GM13976 (cell line): ENCODE measurements around the gene MS4A10.

Source experiments
- DNase-seq: peaks from one replicate; pipeline ENCODE4 v3.0.0; 2012; ENCODE audit warnings: low spot score
- in situ Hi-C: fragments of 300-500 bp; cut with MboI; formaldehyde crosslinking; loops from one replicate; pipeline ENCODE4 v1.12.0; 2022; ENCODE audit warnings: low sequenced_read_pairs, mixed read lengths, inconsistent platforms; ENCODE audit not compliant: unreplicated experiment
- TF ChIP-seq, protein P1 (sequence below): IDR thresholded peaks from 2 replicates; pipeline ENCODE4 v1.5.1; 2012; ENCODE audit warnings: borderline replicate concordance, mild to moderate bottlenecking; ENCODE audit not compliant: insufficient read depth; ENCODE audit errors: extremely low read depth, missing control alignments, control extremely low read depth

MS4A10 gene

GRCh38 chr11:60781286-60781980, 3.7 kb upstream of the MS4A10 start:
- in situ Hi-C loops = no loop called here
- no peak for DNase-seq
- TF ChIP-seq, protein P1, sequence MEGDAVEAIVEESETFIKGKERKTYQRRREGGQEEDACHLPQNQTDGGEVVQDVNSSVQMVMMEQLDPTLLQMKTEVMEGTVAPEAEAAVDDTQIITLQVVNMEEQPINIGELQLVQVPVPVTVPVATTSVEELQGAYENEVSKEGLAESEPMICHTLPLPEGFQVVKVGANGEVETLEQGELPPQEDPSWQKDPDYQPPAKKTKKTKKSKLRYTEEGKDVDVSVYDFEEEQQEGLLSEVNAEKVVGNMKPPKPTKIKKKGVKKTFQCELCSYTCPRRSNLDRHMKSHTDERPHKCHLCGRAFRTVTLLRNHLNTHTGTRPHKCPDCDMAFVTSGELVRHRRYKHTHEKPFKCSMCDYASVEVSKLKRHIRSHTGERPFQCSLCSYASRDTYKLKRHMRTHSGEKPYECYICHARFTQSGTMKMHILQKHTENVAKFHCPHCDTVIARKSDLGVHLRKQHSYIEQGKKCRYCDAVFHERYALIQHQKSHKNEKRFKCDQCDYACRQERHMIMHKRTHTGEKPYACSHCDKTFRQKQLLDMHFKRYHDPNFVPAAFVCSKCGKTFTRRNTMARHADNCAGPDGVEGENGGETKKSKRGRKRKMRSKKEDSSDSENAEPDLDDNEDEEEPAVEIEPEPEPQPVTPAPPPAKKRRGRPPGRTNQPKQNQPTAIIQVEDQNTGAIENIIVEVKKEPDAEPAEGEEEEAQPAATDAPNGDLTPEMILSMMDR = no peak

GRCh38 chr11:60781981-60782316, 3.2 kb upstream of the MS4A10 start:
- TF ChIP-seq, protein P1 = no peak
- DNase-seq = no peak
- in situ Hi-C loops = no loop called here

DNA sequence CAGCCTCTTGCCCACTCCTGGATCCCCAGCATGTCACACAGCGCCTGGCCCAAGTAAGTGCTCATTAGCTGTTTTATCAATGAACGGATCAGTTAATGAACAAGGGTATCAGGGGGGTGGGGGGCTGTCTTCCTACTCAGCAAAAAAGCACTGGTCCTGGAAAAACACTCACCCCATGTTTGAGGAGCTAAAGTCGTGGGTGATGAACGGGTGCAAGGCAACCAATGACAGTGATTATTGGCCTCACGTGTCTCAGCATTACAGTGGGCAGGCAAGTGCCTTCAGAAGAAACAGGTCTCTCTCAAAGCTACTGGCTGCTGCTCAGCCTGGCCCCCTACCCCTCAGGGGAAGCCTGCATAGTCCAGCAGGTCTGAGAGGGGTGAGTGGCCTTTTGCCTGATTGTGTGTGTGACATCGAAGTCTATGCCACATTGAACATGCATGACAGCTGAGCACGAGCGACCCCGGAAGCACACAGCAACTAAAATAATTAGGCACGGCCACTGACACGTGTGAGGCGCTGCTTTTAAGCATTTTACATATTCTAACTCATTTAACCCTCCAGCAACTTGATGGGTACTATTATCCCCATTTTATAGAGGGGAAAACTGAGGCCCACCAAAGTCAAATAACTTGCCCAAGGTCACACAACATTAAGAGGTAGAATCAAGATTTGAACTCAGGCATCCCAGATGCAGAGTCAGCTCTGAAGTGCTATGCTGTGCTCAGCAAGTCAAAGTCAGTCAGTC, 2.6 kb upstream of the MS4A10 start:
- in situ Hi-C loops = no loop called here
- no peak for DNase-seq
- TF ChIP-seq, protein P1 = no peak

GRCh38 chr11:60783141-60783484, 2.0 kb upstream of the MS4A10 start:
- DNase-seq = no peak
- TF ChIP-seq, protein P1 = no peak
- in situ Hi-C loops = no loop called here

DNA sequence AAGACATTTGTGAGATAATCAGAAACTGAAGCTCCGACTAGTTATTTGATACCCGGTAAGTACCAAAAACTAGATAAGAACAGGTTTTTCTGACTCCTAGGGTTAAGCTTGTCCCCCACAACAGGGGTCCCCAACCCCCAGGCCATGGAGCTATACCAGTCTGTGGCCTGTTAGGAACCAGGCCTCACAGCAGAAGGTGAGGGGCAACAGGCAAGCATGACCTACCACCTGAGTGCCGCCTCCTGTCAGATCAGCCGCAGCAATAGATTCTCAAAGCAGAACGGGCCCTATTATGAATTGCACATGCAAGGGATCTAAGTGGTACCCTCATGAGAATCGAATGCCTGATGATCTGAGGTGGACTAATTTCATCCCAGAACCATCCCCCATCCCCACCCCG, 1.2 kb upstream of the MS4A10 start:
- TF ChIP-seq, protein P1 = no peak
- in situ Hi-C loops = no loop called here
- no peak for DNase-seq

GRCh38 chr11:60785806-60786361, 751 bp downstream of the MS4A10 start:
- DNase-seq = no peak
- in situ Hi-C loops = no loop called here
- TF ChIP-seq, protein P1 = no peak
